HG03039 (cell line): ENCODE measurements around the gene SFMBT2.

ENCODE experiments used
- ATAC-seq: cut with Tn5 transposase; IDR thresholded peaks from one replicate; pipeline ENCODE4 v1.9.1; 2021; ENCODE audit warnings: mild to moderate bottlenecking, moderate library complexity; ENCODE audit not compliant: unreplicated experiment

SFMBT2 gene

DNA sequence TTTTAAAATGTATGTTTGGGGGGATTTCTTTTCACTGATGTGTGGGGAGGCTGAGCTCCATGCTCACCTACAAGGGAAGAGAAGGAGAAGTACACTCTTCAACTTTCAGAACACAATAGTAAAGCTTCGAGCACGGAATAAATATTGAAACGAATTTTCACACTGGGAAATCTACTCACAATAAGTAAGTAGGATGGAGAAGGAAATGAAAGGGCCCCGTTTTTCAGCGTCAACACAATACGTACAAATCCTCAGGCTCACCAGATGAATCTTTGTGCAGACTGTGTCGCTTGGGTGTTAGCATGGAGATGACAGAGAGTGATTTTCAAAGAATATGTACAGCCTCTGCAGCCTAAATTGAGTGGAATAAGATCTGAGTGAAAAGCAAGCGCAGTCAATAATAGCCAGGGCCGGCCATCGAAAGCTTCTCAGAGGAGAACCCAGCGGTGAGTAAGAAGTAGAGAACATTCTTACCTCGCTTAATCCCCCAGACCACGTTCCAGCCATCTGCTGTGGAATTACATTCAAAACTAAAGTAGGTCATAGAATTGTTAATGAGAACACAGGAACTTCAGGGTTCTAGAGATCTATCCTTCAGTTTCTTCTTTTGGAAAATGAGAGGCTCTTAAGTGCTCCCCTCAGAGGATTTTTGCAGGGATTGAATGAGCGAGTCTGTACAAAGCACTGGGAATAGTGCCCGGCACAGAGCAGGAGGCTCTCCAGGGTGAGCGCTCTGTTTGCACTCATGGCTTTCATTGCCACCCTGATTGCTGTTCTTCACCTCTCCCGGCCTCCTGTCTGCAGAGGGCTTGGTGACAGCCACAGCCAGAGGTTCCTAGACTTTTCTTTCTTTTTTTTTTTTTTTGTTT is 292.8 kb downstream of the SFMBT2 start:
- ATAC-seq, result no peak

DNA sequence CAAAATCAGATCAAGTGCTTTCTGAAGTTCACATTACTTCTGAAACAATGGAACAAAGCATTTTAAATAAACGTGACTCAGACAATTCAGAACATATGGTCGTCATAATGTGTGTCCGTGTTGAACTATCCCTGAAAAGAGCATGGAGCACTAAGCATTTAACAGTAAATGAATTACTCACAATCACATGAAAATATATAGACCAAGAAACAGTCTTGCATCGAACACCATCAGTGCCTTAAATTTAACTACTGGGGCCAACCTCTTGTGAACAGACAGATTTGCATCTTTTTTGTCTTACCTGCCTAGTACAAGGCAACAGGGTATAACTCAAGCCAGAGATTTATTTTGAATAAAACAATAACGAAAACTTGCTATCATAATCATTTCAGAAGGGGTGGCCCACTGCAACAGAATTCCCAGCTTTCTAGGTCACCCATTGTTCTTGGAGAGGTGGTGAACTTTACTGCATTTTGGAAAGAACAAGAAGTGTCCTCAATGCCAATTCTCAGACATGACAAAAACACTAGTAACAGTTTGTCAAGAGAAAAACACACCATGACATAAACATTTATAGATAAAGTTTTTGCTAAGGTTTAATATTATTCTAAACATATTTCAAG is 293.5 kb downstream of the SFMBT2 start:
- ATAC-seq, result no peak

GRCh38 chr10:7111561-7111960 is 299.3 kb downstream of the SFMBT2 start:
- ATAC-seq, result no peak

GRCh38 chr10:7111089-7111488 is 299.7 kb downstream of the SFMBT2 start:
- no peak for ATAC-seq
